ENCODE results near the gene IRF5. TPM values are rescaled to one million over a fixed set of nuclear protein-coding genes. Genes with fewer than 3 reads are reported as not detected.

The IRF5 gene
- polyA plus RNA-seq, 6 donors from 2014 or later = 54.4 to 78.0 (median 58.5) TPM

DNA sequence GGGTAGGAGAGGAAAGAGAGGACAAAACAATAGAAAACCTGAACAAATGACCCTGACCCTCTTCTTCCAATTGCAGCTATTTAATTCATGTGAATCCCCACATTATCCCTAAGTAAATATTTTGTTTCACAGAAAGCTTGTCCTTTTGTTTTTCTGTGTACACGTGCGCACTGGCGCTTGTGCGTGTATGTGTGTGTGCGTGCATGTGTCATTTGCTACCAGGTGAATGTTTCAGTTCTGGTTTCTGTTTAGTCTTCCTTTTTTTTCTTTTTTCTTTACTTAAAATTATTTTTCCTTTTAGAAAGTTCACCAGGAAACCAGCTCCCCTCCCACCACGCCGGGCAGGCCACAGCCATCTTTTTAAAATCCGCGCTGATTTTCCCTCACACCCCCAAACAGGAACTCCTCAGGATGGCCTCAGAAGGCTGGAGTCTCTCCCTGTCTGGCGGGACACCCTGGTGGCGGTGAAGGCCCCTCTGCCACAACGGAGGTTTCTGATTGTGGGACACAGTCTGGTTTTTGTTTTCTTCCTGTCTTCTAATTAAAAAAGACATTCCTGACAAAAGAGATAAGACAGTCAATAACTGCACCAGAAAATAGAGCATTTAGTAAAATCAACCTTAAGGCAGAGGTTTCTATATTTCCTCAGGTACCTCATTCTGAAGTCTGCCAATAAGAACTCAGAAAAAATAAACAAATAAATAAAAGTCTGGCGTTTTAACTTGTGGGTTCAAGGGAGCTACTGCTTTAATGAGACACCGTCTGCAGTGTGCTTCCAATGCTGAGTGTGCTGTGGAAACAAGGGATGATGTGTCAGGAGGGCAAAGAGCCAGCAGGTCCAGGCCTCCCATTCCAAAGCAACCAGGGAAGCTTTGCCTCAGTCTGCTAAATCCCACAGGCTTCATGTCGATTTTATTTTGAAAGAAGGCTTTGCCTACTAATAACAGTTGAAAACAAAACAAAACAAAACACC, 17.4 kb downstream of the IRF5 start:
- Mint-ChIP-seq H3K4me3 (peak overlapping the region; percentile 44 to 92 (median 77)), H3K4me1 (peaks cover 16 to 49% (median 38%) of the 10 kb centered on the region in 3 donors), H3K27me3 (no peaks in the 10 kb centered on the region), H3K36me3 (peaks cover 7 to 22% of the 10 kb centered on the region in 2 donors), H3K9me3 (no peaks in the 10 kb centered on the region), H3K27ac (peak overlapping the region; percentile 97 to 100 (median 98))
- DNase-seq (peak; percentile 64), ATAC-seq (ENCODE audit: low read depth in 2 of 2) (peak; percentile 93)

DNA sequence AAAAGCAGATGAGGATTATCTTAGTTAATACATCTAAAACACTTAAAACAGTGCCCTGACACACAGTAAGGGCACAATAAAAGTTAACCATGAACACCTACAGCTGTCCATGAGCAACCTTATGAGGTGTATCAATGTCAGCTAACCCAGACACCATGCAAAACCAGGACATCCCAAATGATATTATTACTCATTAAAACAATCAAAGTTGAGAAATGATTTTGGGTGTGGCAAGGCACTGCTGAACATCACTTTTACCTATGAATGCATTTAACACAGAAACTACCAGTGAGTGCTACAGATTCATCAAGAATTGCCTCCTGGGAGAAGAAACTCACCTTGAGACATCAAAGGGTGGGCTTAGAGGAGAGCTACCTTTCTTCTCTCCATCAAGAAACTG, 18.3 kb downstream of the IRF5 start:
- Mint-ChIP-seq H3K9me3 (no peaks in the 10 kb centered on the region), H3K4me3 (no peak overlapping the region), H3K27ac (peak overlapping the region in 5 of 6 donors; percentile 65 to 99 (median 97)), H3K36me3 (peaks cover 8 to 17% of the 10 kb centered on the region in 2 donors), H3K27me3 (no peaks in the 10 kb centered on the region), H3K4me1 (peaks cover 16 to 49% (median 36%) of the 10 kb centered on the region in 3 donors)
- ATAC-seq (ENCODE audit: low read depth in 2 of 2) = no peak
- no peak for DNase-seq

DNA sequence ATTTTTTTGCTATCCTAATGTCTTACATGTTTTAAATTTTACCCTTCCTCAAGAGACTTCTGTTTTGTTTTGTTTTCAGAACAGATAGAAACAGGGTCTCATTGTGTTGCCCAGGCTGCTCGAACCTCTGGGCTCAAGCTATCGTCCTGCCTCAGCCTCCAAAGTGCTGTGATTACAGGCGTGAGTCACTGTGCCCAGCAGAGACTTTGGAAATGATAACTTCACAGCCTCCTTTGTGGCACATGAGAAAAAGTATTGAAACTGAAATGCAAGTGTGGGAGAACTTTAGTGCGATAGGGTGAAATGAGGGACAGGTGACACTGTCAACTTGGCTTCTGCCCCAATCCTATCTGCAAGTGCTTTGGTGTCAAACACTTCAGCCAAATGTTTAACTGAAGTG, 21.6 kb downstream of the IRF5 start:
- Mint-ChIP-seq H3K27ac (peak overlapping the region in 2 of 6 donors; percentile 16 to 97), H3K4me3 (peak overlapping the region in 1 of 8 donors; percentile 53), H3K36me3 (peaks cover 10 to 11% of the 10 kb centered on the region in 2 donors), H3K9me3 (no peaks in the 10 kb centered on the region), H3K27me3 (no peaks in the 10 kb centered on the region), H3K4me1 (peaks cover 24 to 59% (median 34%) of the 10 kb centered on the region in 3 donors)
- DNase-seq = no peak
- ATAC-seq (ENCODE audit: low read depth in 2 of 2) = no peak

DNA sequence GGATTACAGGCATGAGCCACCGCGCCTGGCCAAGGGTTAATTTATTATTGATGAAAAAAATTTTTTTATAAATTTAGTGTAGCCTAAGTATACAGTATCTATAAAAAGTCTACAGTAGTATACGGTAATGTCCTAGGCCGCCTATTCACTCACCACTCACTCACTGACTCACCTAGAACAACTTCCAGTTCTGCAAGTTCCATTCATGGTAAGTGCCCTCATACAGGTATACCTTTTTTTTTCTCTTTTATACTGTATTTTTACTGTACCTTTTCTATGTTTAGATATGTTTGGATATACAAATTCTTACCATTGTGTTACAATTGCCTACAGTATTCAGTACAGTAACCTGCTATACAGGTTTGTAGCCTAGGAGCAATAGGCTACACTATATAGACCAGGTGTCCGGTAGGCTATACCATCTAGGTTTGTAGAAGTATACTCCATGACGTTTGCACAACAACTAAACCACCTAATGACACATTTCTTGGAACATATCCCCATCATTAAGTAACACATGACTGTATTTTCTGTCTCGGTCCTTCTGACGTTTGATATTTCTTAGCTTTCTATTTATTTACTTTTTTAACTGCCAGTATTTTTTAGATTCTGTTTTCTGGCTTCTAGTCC, 23.4 kb downstream of the IRF5 start:
- H3K27me3 Mint-ChIP-seq = no peaks in the 10 kb centered on the region
- H3K27ac Mint-ChIP-seq = peak overlapping the region in 5 of 6 donors; percentile 0 to 98 (median 88)
- H3K4me1 Mint-ChIP-seq = peaks cover 15 to 51% (median 22%) of the 10 kb centered on the region in 3 donors
- H3K36me3 Mint-ChIP-seq = peaks cover 23 to 27% of the 10 kb centered on the region in 2 donors
- H3K9me3 Mint-ChIP-seq = no peaks in the 10 kb centered on the region
- H3K4me3 Mint-ChIP-seq = no peak overlapping the region
- no peak for ATAC-seq (ENCODE audit: low read depth in 2 of 2)
- DNase-seq = no peak

DNA sequence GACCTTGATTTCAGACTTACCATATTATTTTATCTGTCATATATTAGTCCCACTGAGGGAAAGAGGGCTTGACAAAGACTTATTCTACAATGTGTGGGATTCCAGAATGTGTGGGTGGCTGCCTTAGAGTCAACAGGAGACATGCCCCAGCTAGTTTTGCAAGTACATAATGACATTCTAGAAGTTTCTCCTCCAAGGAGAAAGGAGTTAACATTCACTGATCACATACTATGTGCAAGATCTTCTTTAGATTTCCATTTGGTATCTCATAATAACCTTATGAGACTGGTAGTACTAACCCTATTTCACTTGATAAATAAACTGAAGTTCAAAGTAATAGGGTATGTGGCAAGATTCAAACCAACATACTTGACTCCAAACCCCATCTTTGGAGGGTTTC, 25.2 kb downstream of the IRF5 start:
- peak overlapping the region in 5 of 8 donors; percentile 5 to 72 (median 32) for H3K4me3 Mint-ChIP-seq
- peak overlapping the region; percentile 94 to 98 (median 96) for H3K27ac Mint-ChIP-seq
- H3K36me3 Mint-ChIP-seq = peaks cover 23 to 30% of the 10 kb centered on the region in 2 donors

DNA sequence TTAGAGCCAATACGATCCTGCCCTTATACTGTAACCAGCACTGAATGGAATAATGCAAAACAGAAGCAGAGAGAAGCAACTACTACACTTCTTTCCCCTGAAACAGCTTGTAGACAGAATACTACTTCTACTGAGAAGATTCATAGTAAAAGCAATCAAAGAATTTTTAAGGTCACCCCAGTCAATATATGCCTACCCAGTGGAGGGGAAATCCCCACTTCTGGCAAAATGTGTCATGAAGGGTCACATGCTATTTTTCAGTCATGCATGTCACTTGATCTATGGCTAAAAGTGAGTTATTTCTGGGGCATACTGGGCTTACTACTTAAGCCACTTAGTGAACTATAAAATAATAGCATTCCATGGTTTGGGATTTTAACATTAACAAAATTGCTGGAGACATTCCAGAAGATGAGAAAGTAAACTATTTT, 25.6 kb downstream of the IRF5 start:
- Mint-ChIP-seq H3K4me3 (peak overlapping the region in 5 of 8 donors; percentile 5 to 72 (median 32)), H3K27me3 (no peaks in the 10 kb centered on the region)
- DNase-seq = peak; percentile 71

More for the DNA sequence above, 25.2 kb downstream of the IRF5 start:
- no peak for DNase-seq
- no peaks in the 10 kb centered on the region for H3K9me3 Mint-ChIP-seq
- H3K4me1 Mint-ChIP-seq = peaks cover 15 to 44% (median 22%) of the 10 kb centered on the region in 3 donors
- ATAC-seq (ENCODE audit: low read depth in 2 of 2) = peak in 1 of 2 donors; percentile 6
- H3K27me3 Mint-ChIP-seq = no peaks in the 10 kb centered on the region

DNA sequence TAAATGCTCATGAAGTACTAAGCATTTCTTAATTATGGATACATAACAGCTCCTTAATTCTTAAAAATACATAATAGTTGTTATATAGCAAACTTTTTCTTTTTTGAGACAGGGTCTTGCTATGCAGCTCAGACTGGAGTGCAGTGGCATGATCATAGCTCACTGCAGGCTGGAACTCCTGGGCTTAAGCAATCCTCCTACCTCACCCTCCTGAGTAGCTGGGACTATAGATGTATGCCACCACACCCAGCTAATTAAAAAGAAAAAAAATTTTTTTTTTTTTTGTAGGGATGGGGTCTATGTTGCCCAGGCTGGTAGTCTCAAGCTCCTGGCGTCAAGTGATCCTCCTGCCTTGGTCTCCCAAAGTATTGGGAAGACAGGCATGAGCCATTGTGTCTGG, 30.9 kb downstream of the IRF5 start:
- Mint-ChIP-seq H3K27ac (peak overlapping the region in 2 of 6 donors; percentile 10 to 14), H3K27me3 (no peaks in the 10 kb centered on the region), H3K4me1 (peaks cover 3 to 15% (median 5%) of the 10 kb centered on the region in 3 donors), H3K36me3 (peaks cover 31 to 50% of the 10 kb centered on the region in 2 donors), H3K9me3 (no peaks in the 10 kb centered on the region), H3K4me3 (no peak overlapping the region)
- no peak for ATAC-seq (ENCODE audit: low read depth in 2 of 2)
- no peak for DNase-seq

More for the DNA sequence above, 25.6 kb downstream of the IRF5 start:
- peaks cover 15 to 42% (median 22%) of the 10 kb centered on the region in 3 donors for H3K4me1 Mint-ChIP-seq
- peaks cover 23 to 30% of the 10 kb centered on the region in 2 donors for H3K36me3 Mint-ChIP-seq
- H3K9me3 Mint-ChIP-seq = no peaks in the 10 kb centered on the region
- ATAC-seq (ENCODE audit: low read depth in 2 of 2) = peak; percentile 97
- peak overlapping the region; percentile 96 to 98 (median 97) for H3K27ac Mint-ChIP-seq

DNA sequence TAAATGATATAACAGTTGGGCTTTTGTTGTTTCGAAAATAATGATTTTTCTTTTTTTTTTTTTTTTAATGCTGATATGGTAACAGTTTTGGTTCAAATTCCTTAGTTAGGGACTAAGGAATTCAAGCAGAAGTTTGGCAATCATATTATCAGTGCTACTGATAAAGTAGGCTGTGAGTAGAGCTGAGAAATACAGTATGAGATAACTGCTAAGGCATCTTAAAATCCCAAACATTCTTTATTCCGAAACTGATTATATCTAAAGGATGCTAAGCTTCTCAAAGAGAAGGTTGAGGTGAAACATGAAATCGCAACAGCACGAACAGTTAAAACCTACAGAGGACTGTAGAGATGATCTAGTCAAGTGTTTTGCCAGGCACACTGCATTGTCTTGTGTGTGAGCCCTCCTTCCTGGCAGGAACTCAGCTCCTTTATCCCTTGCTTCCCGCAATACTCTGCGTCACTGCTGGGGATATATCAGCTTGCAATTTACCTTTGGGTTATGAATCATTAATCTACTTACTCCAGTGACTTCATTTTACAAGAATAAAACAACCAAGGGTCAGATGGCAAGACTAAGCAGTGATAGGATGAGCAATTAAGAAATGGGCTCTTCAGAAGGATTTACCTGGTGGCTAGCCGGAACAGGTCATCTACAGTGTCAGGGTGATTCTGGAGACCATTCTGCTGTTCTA, 36.7 kb downstream of the IRF5 start:
- Mint-ChIP-seq H3K36me3 (peaks cover 18 to 47% of the 10 kb centered on the region in 2 donors), H3K27ac (peak overlapping the region in 4 of 6 donors; percentile 26 to 89 (median 65)), H3K4me3 (no peak overlapping the region), H3K9me3 (no peaks in the 10 kb centered on the region), H3K4me1 (peaks cover 0 to 3% (median 0%) of the 10 kb centered on the region in 3 donors), H3K27me3 (no peaks in the 10 kb centered on the region)
- DNase-seq (no peak), ATAC-seq (ENCODE audit: low read depth in 2 of 2) (no peak)

DNA sequence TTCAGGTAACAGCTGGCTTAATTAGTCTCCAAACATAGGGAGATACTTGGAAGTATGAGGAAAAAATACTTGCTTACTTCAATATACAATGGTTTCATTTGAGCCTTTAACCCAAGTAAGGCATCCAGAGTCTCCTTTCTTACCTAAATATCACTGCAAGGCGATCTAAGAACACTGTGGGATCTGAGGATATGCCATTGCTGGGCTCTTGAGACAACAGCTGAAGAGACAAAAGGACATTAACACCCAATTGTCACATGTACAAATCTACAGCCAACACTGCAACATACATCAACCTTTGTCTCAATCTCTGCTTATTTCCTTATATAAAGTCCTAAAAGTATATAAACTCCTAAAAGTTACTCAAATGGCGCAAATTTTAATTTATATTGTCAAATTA, 44.4 kb downstream of the IRF5 start:
- Mint-ChIP-seq H3K27me3 (no peaks in the 10 kb centered on the region), H3K27ac (peak overlapping the region in 1 of 6 donors; percentile 87), H3K36me3 (peaks cover 13 to 35% of the 10 kb centered on the region in 2 donors), H3K4me3 (no peak overlapping the region), H3K4me1 (no peaks in the 10 kb centered on the region), H3K9me3 (no peaks in the 10 kb centered on the region)
- DNase-seq = no peak
- ATAC-seq (ENCODE audit: low read depth in 2 of 2) = no peak

DNA sequence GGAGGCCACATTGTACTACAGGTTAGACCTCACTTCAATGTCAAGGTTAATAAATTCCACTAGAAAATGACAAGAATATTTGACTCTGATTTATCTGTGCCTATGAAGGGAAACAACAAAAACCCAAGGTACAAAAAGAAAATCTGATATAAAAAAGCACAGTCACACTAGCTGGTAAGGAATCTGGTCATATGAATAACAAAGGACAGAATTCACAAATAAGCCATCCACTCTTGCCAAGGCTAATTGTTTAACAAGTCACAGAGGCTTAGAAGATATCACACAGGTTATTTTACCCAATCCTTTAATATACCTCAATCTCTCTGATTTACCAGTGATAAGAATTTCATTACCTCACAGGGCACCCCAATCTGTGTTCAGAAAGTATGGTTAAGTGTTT, 47.9 kb downstream of the IRF5 start:
- H3K27ac Mint-ChIP-seq = peak overlapping the region in 2 of 6 donors; percentile 53 to 59
- H3K4me3 Mint-ChIP-seq = no peak overlapping the region
- ATAC-seq (ENCODE audit: low read depth in 2 of 2) = no peak

DNA sequence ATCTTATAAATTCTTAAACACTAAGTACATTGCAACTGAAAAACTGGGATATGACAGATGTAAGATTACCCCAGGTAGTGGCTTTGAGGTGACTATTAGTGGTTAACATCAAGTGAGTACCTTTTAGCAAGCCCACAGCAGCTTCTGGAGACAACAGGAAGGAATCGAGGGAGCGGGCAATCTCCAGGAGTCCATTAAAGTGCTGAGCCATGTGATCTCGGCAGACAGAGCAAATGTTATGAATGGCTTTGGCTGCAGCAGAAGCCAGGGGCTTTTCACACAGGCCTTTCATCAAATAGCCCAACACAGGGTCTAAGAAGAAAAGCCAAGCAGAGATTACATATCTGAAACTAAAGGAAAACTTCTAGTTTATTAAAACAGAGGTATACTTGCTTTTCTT, 48.9 kb downstream of the IRF5 start:
- Mint-ChIP-seq H3K4me3 (no peak overlapping the region), H3K36me3 (peaks cover 14 to 39% of the 10 kb centered on the region in 2 donors), H3K4me1 (no peaks in the 10 kb centered on the region), H3K9me3 (no peaks in the 10 kb centered on the region), H3K27ac (peak overlapping the region in 3 of 6 donors; percentile 1 to 90 (median 40)), H3K27me3 (no peaks in the 10 kb centered on the region)
- DNase-seq = no peak
- no peak for ATAC-seq (ENCODE audit: low read depth in 2 of 2)

More for the DNA sequence above, 47.9 kb downstream of the IRF5 start:
- H3K4me1 Mint-ChIP-seq = no peaks in the 10 kb centered on the region
- H3K36me3 Mint-ChIP-seq = peaks cover 14 to 30% of the 10 kb centered on the region in 2 donors
- H3K9me3 Mint-ChIP-seq = no peaks in the 10 kb centered on the region
- DNase-seq = no peak
- no peaks in the 10 kb centered on the region for H3K27me3 Mint-ChIP-seq

DNA sequence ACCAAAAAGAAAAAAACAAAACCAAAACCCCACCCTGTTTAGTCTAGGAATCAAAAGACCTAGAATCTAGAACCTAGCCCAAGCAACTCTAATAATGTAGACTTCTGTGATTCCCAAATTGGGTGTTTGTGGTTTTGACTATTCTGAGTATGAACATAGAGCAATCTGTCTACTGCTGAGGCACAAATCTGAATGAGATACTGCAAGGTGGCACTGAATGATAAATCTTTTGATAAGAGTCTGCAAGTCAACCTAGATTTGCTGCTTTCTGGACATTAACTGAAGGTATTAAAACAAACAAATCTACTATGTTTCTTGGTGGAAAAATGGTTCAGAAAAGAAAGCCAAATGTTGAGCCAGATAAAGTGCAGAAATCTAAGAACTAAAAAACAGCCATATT, 50.6 kb downstream of the IRF5 start:
- ATAC-seq (ENCODE audit: low read depth in 2 of 2) (no peak), DNase-seq (no peak)
- Mint-ChIP-seq H3K9me3 (no peaks in the 10 kb centered on the region), H3K36me3 (peaks cover 14 to 33% of the 10 kb centered on the region in 2 donors), H3K27me3 (no peaks in the 10 kb centered on the region), H3K4me1 (no peaks in the 10 kb centered on the region), H3K27ac (peak overlapping the region in 3 of 6 donors; percentile 23 to 91 (median 36)), H3K4me3 (no peak overlapping the region)

DNA sequence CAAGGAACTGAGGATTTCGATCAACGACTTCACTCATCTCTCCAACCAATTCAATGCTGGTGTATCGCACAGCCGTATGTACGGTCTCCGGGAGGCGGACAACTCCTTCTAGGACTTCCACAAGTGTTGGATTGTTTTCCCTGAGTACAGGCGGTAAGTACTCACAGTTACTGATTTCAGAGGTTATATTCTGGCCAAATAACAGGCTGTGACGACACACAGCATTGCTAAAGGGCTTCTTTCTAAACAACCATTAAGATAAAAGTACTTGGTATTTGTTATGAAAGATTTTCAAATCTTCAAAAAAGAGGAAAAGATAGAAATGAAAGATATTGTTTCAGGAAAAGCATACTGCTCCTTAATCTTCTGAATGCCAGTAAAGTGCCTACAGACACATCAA, 52.2 kb downstream of the IRF5 start:
- Mint-ChIP-seq H3K36me3 (peaks cover 14 to 33% of the 10 kb centered on the region in 2 donors), H3K27ac (peak overlapping the region in 2 of 6 donors; percentile 1 to 26), H3K9me3 (no peaks in the 10 kb centered on the region), H3K27me3 (no peaks in the 10 kb centered on the region), H3K4me1 (no peaks in the 10 kb centered on the region), H3K4me3 (no peak overlapping the region)
- ATAC-seq (ENCODE audit: low read depth in 2 of 2) (no peak), DNase-seq (no peak)
